H9 (cell line): ENCODE measurements around the gene ARHGEF1. TPM values are rescaled to one million over a fixed set of nuclear protein-coding genes. Genes with fewer than 3 reads are reported as not detected.

Experiments used
- DNase-seq: peaks from one replicate; pipeline ENCODE4 v3.0.0-alpha.2; 2017
- H2AFZ ChIP-seq: one replicate; pipeline ENCODE4 v1.6.1; 2013; ENCODE audit warnings: mild to moderate bottlenecking, low read length, control low read depth, moderate library complexity
- H2AK5ac ChIP-seq: 2 replicates; pipeline ENCODE4 v1.6.1; 2013; ENCODE audit warnings: low read length, control low read depth, mixed read lengths; ENCODE audit not compliant: insufficient read length
- H2BK120ac ChIP-seq: one replicate; pipeline ENCODE4 v1.6.1; 2013; ENCODE audit warnings: low read depth, mild to moderate bottlenecking, low read length, control low read depth, inconsistent platforms; ENCODE audit not compliant: poor library complexity, severe bottlenecking
- H2BK12ac ChIP-seq: 2 replicates; pipeline ENCODE4 v1.6.1; 2013; ENCODE audit warnings: low read length, control low read depth, mixed read lengths, low read depth; ENCODE audit not compliant: insufficient read length
- H2BK15ac ChIP-seq: 2 replicates; pipeline ENCODE4 v1.6.1; 2013; ENCODE audit warnings: low read depth, low read length, control low read depth
- H2BK20ac ChIP-seq: one replicate; pipeline ENCODE4 v1.6.1; 2013; ENCODE audit warnings: low read depth, mild to moderate bottlenecking, low read length, control low read depth, inconsistent platforms; ENCODE audit not compliant: poor library complexity, severe bottlenecking
- H2BK5ac ChIP-seq: 2 replicates; pipeline ENCODE4 v1.6.1; 2013; ENCODE audit warnings: low read length, control low read depth, mixed read lengths; ENCODE audit not compliant: insufficient read length
- H3K14ac ChIP-seq: 2 replicates; pipeline ENCODE4 v1.6.1; 2013; ENCODE audit warnings: low read length, control low read depth; ENCODE audit not compliant: insufficient read depth
- H3K18ac ChIP-seq: 2 replicates; pipeline ENCODE4 v1.6.1; 2013; ENCODE audit warnings: low read depth, mild to moderate bottlenecking, mixed read lengths, low read length, control low read depth; ENCODE audit not compliant: insufficient read length
- H3K23ac ChIP-seq: 2 replicates; pipeline ENCODE4 v1.6.1; 2013; ENCODE audit warnings: low read length, control low read depth, mixed read lengths, low read depth; ENCODE audit not compliant: insufficient read length
- H3K23me2 ChIP-seq: 2 replicates; pipeline ENCODE4 v1.6.1; 2013; ENCODE audit warnings: low read depth, mild to moderate bottlenecking, mixed read lengths, low read length, control low read depth; ENCODE audit not compliant: insufficient read length, poor library complexity, severe bottlenecking
- H3K27ac ChIP-seq: 2 replicates; pipeline ENCODE4 v1.5.1; 2013; ENCODE audit warnings: low read length, control low read depth, mixed read lengths, low read depth; ENCODE audit not compliant: insufficient read length
- H3K27me3 ChIP-seq: 2 replicates; pipeline ENCODE4 v1.6.1; 2013; ENCODE audit warnings: low read length, control low read depth, inconsistent platforms; ENCODE audit not compliant: insufficient read depth
- H3K4ac ChIP-seq: 2 replicates; pipeline ENCODE4 v1.6.1; 2013; ENCODE audit warnings: low read depth, mild to moderate bottlenecking, control low read depth, inconsistent platforms, low read length, moderate library complexity
- H3K4me1 ChIP-seq: 2 replicates; pipeline ENCODE4 v1.6.1; 2013; ENCODE audit warnings: low read length, control low read depth, inconsistent platforms; ENCODE audit not compliant: insufficient read depth
- H3K4me2 ChIP-seq: 2 replicates; pipeline ENCODE4 v1.6.1; 2013; ENCODE audit warnings: low read length, control low read depth, mixed read lengths; ENCODE audit not compliant: insufficient read length, insufficient read depth
- H3K56ac ChIP-seq: 2 replicates; pipeline ENCODE4 v1.6.1; 2013; ENCODE audit warnings: low read depth, mild to moderate bottlenecking, mixed read lengths, low read length, control low read depth; ENCODE audit not compliant: insufficient read length
- H3K79me1 ChIP-seq: 2 replicates; pipeline ENCODE4 v1.6.1; 2013; ENCODE audit warnings: low read depth, mild to moderate bottlenecking, moderate library complexity, low read length, control low read depth, inconsistent platforms; ENCODE audit not compliant: insufficient read depth, poor library complexity, severe bottlenecking
- H3K79me2 ChIP-seq: 2 replicates; pipeline ENCODE4 v1.6.1; 2013; ENCODE audit warnings: low read length, control low read depth, inconsistent platforms; ENCODE audit not compliant: insufficient read depth
- H3K9ac ChIP-seq: 2 replicates; pipeline ENCODE4 v1.6.1; 2013; ENCODE audit warnings: low read length, control low read depth, mixed read lengths; ENCODE audit not compliant: insufficient read length; ENCODE audit errors: extremely low read depth
- H3K9me3 ChIP-seq: one replicate; pipeline ENCODE4 v1.6.1; 2013; ENCODE audit warnings: low read depth, low read length, inconsistent platforms; ENCODE audit not compliant: control insufficient read depth
- H3T11ph ChIP-seq: one replicate; pipeline ENCODE4 v1.6.1; 2013; ENCODE audit warnings: mild to moderate bottlenecking, low read length, control low read depth, inconsistent platforms
- H4K20me1 ChIP-seq: one replicate; pipeline ENCODE4 v1.6.1; 2013; ENCODE audit not compliant: control insufficient read depth, insufficient read length, insufficient read depth
- H4K5ac ChIP-seq: 2 replicates; pipeline ENCODE4 v1.6.1; 2013; ENCODE audit warnings: low read depth, mild to moderate bottlenecking, mixed read lengths, low read length, control low read depth; ENCODE audit not compliant: insufficient read length
- H4K8ac ChIP-seq: replicated peaks from 2 replicates; pipeline ENCODE4 v1.6.1; 2013; ENCODE audit warnings: low read length, control low read depth, mixed read lengths, low read depth; ENCODE audit not compliant: insufficient read length
- H4K91ac ChIP-seq: 2 replicates; pipeline ENCODE4 v1.6.1; 2013; ENCODE audit warnings: low read depth, mild to moderate bottlenecking, moderate library complexity, mixed read lengths, low read length, control low read depth; ENCODE audit not compliant: insufficient read length
- H3K27ac Mint-ChIP-seq, 3 experiments: 2 replicates in 2 of 3; 3 replicates in 1 of 3; pipeline ENCODE4 v1.8.0; 2020 to 2021; ENCODE audit warnings: mixed read lengths in 3 of 3, mild to moderate bottlenecking in 1 of 3, moderate library complexity in 1 of 3
- H3K27me3 Mint-ChIP-seq: 2 replicates; pipeline ENCODE4 v1.8.0; 2021; ENCODE audit warnings: low read depth, mild to moderate bottlenecking, moderate library complexity, mixed read lengths
- H3K36me3 Mint-ChIP-seq, 3 experiments: 2 replicates in 2 of 3; 3 replicates in 1 of 3; pipeline ENCODE4 v1.8.0; 2020 to 2021; ENCODE audit warnings: low read depth in 3 of 3, mixed read lengths in 3 of 3; ENCODE audit not compliant: insufficient read depth in 1 of 3
- H3K4me1 Mint-ChIP-seq, 2 experiments: 2 replicates each; pipeline ENCODE4 v1.8.0; 2020; ENCODE audit warnings: mixed read lengths in 2 of 2
- H3K4me3 Mint-ChIP-seq, 2 experiments: 2 replicates in 1 of 2; 3 replicates in 1 of 2; pipeline ENCODE4 v1.8.0; 2020 to 2021; ENCODE audit warnings: mild to moderate bottlenecking in 2 of 2, mixed read lengths in 2 of 2, moderate library complexity in 1 of 2
- H3K9me3 Mint-ChIP-seq, 2 experiments: 2 replicates in 1 of 2; 3 replicates in 1 of 2; pipeline ENCODE4 v1.8.0; 2020; ENCODE audit warnings: mild to moderate bottlenecking in 2 of 2, mixed read lengths in 2 of 2, moderate library complexity in 1 of 2
- CTCF ChIP-seq: fragments of 200-600 bp; sonication (generic); conservative IDR thresholded peaks from 3 replicates; pipeline ENCODE4 v1.8.0; 2021; ENCODE audit warnings: antibody characterized with exemption, mild to moderate bottlenecking
- WGBS: extraction: QIAGEN DNeasy Blood & Tissue Kit; methylation state at CpG from one replicate; pipeline ENCODE4 v1.1.7; 2013; ENCODE audit warnings: missing lambda C conversion rate, low lambda C conversion rate, mixed read lengths; ENCODE audit not compliant: insufficient read length; ENCODE audit errors: extremely low coverage; 5-methylcytosine and 5-hydroxymethylcytosine counted together
- total RNA-seq: library from RNA; stranded (reverse); gene quantifications from 2 replicates; pipeline ENCODE4 v1.2.1, GENCODE V29; 2021

The ARHGEF1 gene
- total RNA-seq, 1 experiment from 2014 or later, result 50.3 TPM

GRCh38 chr19:41915021-41915775, 32.2 kb downstream of the ARHGEF1 start:
- Histone ChIP-seq H3K23ac (no peak overlapping the region), H3K27me3 (peaks cover 91% of the 10 kb centered on the region), H3K79me1 (no peaks in the 10 kb centered on the region), H3K27ac (no peak overlapping the region), H3K9me3 (no peaks in the 10 kb centered on the region), H3K9ac (no peak overlapping the region), H3K56ac (no peak overlapping the region), H2BK15ac (no peak overlapping the region), H2AK5ac (no peak overlapping the region), H2BK12ac (no peak overlapping the region), H2AFZ (no peak overlapping the region), H2BK5ac (no peak overlapping the region), H4K20me1 (peaks cover 3% of the 10 kb centered on the region), H3K4ac (no peak overlapping the region), H3K4me1 (no peaks in the 10 kb centered on the region), H2BK120ac (no peak overlapping the region), H3K79me2 (no peaks in the 10 kb centered on the region), H4K8ac (no peak overlapping the region), H2BK20ac (no peak overlapping the region), H3K23me2 (peaks cover 5% of the 10 kb centered on the region), H3K14ac (no peak overlapping the region), H3T11ph (no peak overlapping the region), H4K91ac (no peak overlapping the region), H3K18ac (no peak overlapping the region), H4K5ac (no peak overlapping the region), H3K4me2 (peak overlapping the region; percentile 35)
- H3K27me3 Mint-ChIP-seq, result no peaks in the 10 kb centered on the region; the same call in none of the 2 replicates
- no peak for TF ChIP-seq CTCF
- H3K27ac Mint-ChIP-seq, result no peak overlapping the region
- DNase-seq, result no peak
- no CpG with 5 or more reads among the region's 38 CpGs for WGBS
- H3K36me3 Mint-ChIP-seq, result no peaks in the 10 kb centered on the region
- H3K4me1 Mint-ChIP-seq, result peaks cover 6 to 15% of the 10 kb centered on the region in 2 experiments; a peak in 3 of 4 replicates
- H3K4me3 Mint-ChIP-seq, result peak overlapping the region in 1 of 2 experiments; percentile 56; a peak in 1 of 5 replicates
- peaks cover 0 to 2% of the 10 kb centered on the region in 2 experiments; a peak in 1 of 5 replicates for H3K9me3 Mint-ChIP-seq
